Hair follicular keratinocyte (primary cell): ENCODE measurements around the gene SFXN4. TPM values are rescaled to one million over a fixed set of nuclear protein-coding genes. Genes with fewer than 3 reads are reported as not detected.

Experiments used
- total RNA-seq: library from RNA; depleted of rRNA; stranded (reverse); fragments of >200 nt; gene quantifications from 2 replicates; pipeline ENCODE4 v1.2.3, GENCODE V29; 2015

Gene SFXN4, protein sequence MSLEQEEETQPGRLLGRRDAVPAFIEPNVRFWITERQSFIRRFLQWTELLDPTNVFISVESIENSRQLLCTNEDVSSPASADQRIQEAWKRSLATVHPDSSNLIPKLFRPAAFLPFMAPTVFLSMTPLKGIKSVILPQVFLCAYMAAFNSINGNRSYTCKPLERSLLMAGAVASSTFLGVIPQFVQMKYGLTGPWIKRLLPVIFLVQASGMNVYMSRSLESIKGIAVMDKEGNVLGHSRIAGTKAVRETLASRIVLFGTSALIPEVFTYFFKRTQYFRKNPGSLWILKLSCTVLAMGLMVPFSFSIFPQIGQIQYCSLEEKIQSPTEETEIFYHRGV
- 14.6 and 31.4 TPM in 2 replicates for total RNA-seq

DNA sequence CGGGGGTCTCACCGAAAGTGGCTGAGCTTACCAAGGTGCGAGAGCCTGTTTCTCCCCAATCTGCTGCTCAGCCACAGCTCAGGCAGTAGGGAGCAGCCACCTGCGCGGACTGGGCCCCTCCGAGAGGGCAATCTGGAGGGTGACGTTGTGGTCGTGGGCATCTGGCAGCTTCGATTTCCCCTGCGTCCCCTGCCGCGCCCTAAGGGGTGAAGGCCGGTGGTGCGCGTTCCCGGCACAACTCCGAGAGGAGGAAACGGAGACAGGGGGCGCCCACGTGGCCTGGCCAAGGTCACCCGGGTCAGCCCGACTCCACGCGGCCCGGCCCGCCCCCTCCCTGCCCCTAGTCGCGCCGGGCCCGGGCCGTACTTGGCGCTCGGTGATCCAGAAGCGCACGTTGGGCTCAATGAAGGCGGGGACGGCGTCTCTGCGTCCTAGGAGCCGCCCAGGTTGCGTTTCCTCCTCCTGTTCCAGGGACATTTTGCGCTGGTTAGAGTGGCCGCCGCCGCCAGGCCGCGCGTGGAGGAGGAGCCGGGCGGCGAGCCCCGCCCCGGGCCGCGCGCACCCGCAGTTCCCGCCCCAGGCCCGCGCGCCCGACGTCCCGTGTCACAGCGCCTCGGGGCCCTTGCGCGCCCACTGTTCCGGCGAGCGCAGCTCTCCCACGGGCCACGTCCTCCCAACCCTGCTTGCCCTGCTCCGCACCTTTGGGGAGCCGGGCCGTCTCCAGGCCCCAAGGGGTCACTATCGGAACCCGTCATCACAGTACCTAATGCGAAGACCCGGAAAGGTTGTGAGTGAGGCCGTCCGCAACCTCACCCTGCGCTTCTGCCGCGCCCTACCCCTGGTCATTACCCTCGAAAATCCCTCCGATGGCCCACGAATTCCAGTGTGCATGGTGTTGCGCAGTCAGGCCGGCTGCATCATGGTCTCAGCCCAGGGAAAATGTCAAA is at the start of gene SFXN4:
Gene SFXN4, minus strand, starts transcription at position 544 of the 947 bp plus-strand sequence. Its CDS starts 67 bp downstream, at position 477.

DNA sequence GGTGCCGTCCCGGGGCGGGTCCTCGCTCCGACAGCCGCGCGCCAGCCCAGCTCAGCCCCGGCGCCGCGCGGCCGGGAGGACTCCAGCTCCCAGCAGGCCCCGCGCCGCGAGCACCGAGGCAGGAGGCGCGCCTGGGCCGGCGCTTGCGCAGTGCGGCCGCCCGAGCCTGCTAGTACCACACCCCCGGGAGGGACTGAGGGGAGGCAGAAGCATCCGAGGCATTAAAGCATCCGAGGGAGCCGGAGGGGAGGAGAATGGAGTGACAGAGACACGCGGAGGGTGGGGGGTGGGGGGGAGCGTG is 41.8 kb upstream of the SFXN4 start, which contains the start of gene GRK5:
Gene GRK5, plus strand, starts transcription at position 206 of the 301 bp plus-strand sequence. CDS start 347 bp downstream, outside the sequence.

DNA sequence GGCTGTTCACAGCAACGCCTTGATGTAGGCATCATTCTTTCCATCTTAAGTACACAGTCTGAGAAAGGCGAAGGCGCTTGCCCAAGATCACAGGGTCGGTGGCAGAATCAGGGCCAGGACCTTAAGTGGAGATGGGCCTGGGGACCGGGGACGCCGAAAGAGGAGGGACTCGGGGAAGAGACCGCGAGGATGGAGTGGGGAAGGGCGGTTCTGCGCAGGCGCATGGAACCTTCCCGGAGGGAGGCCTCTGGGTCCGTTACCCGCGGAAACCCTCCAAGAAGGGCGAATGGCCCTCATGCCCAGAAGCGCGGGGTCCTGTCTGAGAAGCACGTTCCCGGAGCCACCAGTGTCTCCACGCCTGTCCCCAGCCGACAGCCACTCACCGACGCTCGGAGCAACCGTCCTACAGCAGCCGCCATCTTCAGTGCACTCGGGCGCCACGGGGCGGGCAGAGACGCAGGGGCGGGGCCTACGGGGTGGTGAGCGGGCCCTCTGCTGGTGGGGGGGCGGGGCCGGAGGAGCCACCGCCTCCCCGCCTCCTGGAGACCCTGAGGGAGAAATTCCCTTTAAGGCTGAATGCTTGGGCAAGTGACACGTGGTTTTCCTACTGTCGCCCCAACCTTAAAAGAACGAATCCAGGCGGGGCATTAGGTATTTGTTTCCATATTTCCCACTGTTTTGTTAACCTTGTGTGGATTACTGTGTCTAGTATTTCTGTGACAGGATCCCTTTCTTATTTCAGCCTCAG is 13.0 kb upstream of the SFXN4 start, which contains the start of gene PRDX3:
Gene PRDX3, minus strand, starts transcription at position 441 of the 748 bp plus-strand sequence. Its CDS starts 22 bp downstream, at position 419.

DNA sequence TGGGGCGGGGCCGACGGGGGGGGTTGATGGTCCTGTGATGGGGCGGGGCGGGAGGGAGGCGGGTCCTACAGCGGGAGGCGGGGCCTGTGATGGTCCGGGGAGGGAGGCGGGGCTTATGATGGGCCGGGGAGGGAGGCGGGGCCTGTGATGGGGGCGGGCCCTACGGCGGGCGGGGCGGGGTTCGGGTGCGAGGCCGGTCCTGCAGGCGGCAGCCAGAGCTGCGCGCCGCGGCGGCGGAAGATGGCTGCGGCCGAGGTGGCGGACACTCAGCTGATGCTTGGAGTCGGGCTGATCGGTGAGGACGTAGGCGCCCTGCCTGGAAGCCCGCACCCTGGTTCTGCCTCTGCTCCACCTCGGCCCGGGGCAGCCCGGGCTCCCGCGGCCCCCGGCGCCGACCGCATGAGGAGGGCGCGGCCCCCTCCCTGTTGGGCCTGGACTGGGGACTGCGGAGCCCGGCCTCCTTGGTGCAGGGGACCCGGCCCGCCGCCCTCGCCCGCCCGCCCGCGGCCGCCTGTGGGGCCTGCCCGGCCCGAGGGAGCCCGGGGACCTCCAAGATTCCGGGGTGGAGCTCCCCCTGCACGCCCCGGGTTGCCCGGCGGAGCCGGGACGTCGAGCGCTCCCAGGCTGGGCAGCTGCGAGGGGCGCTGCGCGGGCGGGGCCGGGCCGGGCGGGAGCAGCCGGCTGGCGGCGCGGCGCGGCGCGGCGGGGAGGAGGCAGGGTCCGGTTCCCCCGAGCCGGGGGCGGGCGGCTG is 61.4 kb downstream of the SFXN4 start, which contains the start of gene DENND10:
Gene DENND10, plus strand, starts transcription at position 211 of the 751 bp plus-strand sequence. Its CDS starts 30 bp downstream, at position 241.

Other genes starting within 250 kb of the SFXN4 start
- 1.7 and 2.6 TPM in 2 replicates for gene NANOS1, start 136.0 kb downstream of the SFXN4 start, total RNA-seq
- 80.9 and 90.5 TPM in 2 replicates for gene EIF3A, start 84.9 kb downstream of the SFXN4 start, total RNA-seq
- 43.2 and 63.5 TPM in 2 replicates for gene DENND10, start 61.6 kb downstream of the SFXN4 start, total RNA-seq
- 189 and 253 TPM in 2 replicates for gene PRDX3, start 13.1 kb upstream of the SFXN4 start, total RNA-seq
- 5.7 and 7.4 TPM in 2 replicates for gene GRK5, start 41.9 kb upstream of the SFXN4 start, total RNA-seq